ENCODE data around the gene DSTN.

DNA sequence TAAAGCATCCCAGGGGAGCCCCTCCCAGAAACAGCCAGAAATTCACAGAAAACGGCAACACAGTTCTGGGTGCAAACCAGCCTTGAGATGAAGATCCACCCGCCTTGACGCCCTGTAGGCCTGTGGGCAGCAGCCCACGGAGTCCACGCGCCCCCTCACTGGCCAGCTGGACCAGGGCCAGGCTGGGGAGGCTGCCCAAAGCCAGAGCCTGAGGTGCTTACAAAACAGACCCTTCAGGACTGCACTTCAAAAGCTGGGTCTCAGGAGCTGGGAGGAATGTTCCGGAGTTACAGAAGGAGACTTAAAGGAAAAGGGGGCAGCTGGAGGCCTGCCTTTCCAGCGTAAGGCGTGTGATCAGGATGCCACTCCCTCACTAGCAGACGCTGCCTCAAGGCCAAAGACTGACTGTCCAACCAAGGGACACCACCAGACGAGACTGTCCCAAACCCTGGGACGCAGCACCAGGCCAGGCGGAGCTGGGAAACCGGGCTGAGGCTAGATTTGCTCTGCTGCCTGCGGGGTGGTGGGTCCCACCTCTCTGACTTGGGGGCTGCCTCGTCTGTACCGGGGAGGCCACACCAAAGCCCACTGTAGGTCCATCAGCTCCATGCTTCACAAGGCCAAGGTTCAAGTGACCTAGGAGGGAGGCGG lies 64.1 kb downstream of the DSTN start:
- TF ChIP-seq BHLHE40 (IDR thresholded peaks at IDR 0.05; ENCODE audit: low read length) (no peak), POLR2A (conservative IDR thresholded peaks at IDR 0.05) (no peak), TEAD4 (IDR thresholded peaks at IDR 0.05; ENCODE audit: low read length) (no peak), TEAD4 (CRISPR knock-in tag; IDR thresholded peaks at IDR 0.05; ENCODE audit: borderline replicate concordance) (no peak), KDM1A (IDR thresholded peaks at IDR 0.05) (no peak), EZH2 (IDR thresholded peaks at IDR 0.05; ENCODE audit: borderline replicate concordance, low read depth, low read length) (no peak), L3MBTL2 (IDR thresholded peaks at IDR 0.05) (no peak), ARID3B (CRISPR knock-in tag; IDR thresholded peaks at IDR 0.05; ENCODE audit: borderline replicate concordance) (no peak), DPF2 (IDR thresholded peaks at IDR 0.05) (no peak), TBP (optimal IDR thresholded peaks at IDR 0.05; ENCODE audit: low read depth, low read length) (no peak), PRPF4 (IDR thresholded peaks at IDR 0.05; ENCODE audit: insufficient read depth, low read depth, low read length, poor library complexity, severe bottlenecking) (no peak), SMAD3 (CRISPR knock-in tag; conservative IDR thresholded peaks at IDR 0.05) (no peak), ZNF57 (CRISPR knock-in tag; IDR thresholded peaks at IDR 0.05) (no peak), ZNF639 (CRISPR knock-in tag; conservative IDR thresholded peaks at IDR 0.05 in 1 of 2, IDR thresholded peaks at IDR 0.05 in 1 of 2) (no peak)
